ENCODE measurements around the gene GRAMD1B. TPM values are rescaled to one million over a fixed set of nuclear protein-coding genes. Genes with fewer than 3 reads are reported as not detected.
"Not testable (repeated sequence)": the region's sequence is repeated elsewhere in the genome, so short reads cannot be mapped to it uniquely, and the experiment has no call there.

Gene GRAMD1B
- total RNA-seq, 2 experiments from 2014 or later: 16.1 to 21.8 TPM

DNA sequence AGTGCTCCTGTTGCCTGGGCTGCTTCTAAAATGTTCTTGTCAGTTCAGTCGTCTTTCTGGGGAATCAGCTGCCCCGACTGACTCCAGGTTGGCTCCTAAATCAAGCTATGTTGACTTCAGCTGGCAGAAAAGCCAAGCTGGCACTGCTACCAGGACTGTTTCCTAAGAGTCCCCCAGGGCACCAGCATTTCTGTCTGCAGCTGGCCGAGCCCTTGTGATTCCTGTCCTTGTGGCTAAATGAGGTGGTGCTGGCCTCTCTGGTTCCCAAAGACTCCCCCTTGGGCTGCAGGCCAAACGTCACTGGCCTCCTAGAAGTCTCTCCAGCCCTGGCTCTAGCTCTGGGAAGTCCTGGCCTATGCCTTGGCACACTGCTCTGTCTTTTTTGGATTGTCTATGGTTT lies 31.1 kb downstream of the GRAMD1B start:
- Histone ChIP-seq H3K9me3 (ENCODE audit: control insufficient read depth in 1 of 2, insufficient read depth in 1 of 2, low read length in 2 of 2) (no peaks in the 10 kb centered on the region), H3K27me3 (ENCODE audit: control insufficient read depth in 1 of 2, insufficient read depth in 2 of 2, low read length in 2 of 2) (no peaks in the 10 kb centered on the region), H3K36me3 (ENCODE audit: insufficient read depth, low read length) (no peaks in the 10 kb centered on the region), H3K4me3 (ENCODE audit: low read length) (no peak overlapping the region), H3K27ac (ENCODE audit: low read depth in 1 of 2, low read length in 2 of 2) (no peak overlapping the region), H3K4me1 (ENCODE audit: insufficient read depth, low read length) (peaks cover 18% of the 10 kb centered on the region)
- H3K4me1 Mint-ChIP-seq (ENCODE audit: low read depth): peaks cover 23% of the 10 kb centered on the region
- no peak overlapping the region for H3K27ac Mint-ChIP-seq
- ChIA-PET CTCF (interaction anchor here (1.3 kb wide), 1 partner anchor 26 kb away, joined by 3 read pairs; no protein-coding TSS in a partner anchor), POLR2A (no interaction called here)
- TF ChIP-seq, protein P1, sequence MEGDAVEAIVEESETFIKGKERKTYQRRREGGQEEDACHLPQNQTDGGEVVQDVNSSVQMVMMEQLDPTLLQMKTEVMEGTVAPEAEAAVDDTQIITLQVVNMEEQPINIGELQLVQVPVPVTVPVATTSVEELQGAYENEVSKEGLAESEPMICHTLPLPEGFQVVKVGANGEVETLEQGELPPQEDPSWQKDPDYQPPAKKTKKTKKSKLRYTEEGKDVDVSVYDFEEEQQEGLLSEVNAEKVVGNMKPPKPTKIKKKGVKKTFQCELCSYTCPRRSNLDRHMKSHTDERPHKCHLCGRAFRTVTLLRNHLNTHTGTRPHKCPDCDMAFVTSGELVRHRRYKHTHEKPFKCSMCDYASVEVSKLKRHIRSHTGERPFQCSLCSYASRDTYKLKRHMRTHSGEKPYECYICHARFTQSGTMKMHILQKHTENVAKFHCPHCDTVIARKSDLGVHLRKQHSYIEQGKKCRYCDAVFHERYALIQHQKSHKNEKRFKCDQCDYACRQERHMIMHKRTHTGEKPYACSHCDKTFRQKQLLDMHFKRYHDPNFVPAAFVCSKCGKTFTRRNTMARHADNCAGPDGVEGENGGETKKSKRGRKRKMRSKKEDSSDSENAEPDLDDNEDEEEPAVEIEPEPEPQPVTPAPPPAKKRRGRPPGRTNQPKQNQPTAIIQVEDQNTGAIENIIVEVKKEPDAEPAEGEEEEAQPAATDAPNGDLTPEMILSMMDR (IDR thresholded peaks at IDR 0.05): no peak
- DNase-seq (no peak), ATAC-seq (ENCODE audit: poor library complexity) (no peak)
- intact Hi-C loops (cut with DNase I, micrococcal nuclease): no loop called here
- H3K36me3 Mint-ChIP-seq (ENCODE audit: low read depth): no peaks in the 10 kb centered on the region
- H3K27me3 Mint-ChIP-seq: no peaks in the 10 kb centered on the region
- no peak overlapping the region for H3K4me3 Mint-ChIP-seq
- no peaks in the 10 kb centered on the region for H3K9me3 Mint-ChIP-seq

GRCh38 chr11:123465667-123466066 lies 35.6 kb downstream of the GRAMD1B start:
- H3K27ac Mint-ChIP-seq; POLR2A ChIA-PET; H3K27me3 Mint-ChIP-seq; H3K9me3 ChIP-seq (ENCODE audit: control insufficient read depth in 1 of 2, insufficient read depth in 1 of 2, low read length in 2 of 2); H3K36me3 ChIP-seq (ENCODE audit: insufficient read depth, low read length); ATAC-seq (ENCODE audit: poor library complexity); H3K27me3 ChIP-seq (ENCODE audit: control insufficient read depth in 1 of 2, insufficient read depth in 2 of 2, low read length in 2 of 2); H3K9me3 Mint-ChIP-seq; intact Hi-C loops (cut with DNase I, micrococcal nuclease); H3K4me1 ChIP-seq (ENCODE audit: insufficient read depth, low read length); H3K4me3 Mint-ChIP-seq; H3K36me3 Mint-ChIP-seq (ENCODE audit: low read depth); H3K4me3 ChIP-seq (ENCODE audit: low read length); H3K4me1 Mint-ChIP-seq (ENCODE audit: low read depth); H3K27ac ChIP-seq (ENCODE audit: low read depth in 1 of 2, low read length in 2 of 2): not testable (repeated sequence)
- CTCF ChIA-PET: interaction anchor here (0.7 kb wide), 1 partner anchor 1888 kb away, joined by 4 read pairs; no protein-coding TSS in a partner anchor
- DNase-seq: peak in 2 of 14 experiments; percentile 24 to 27

GRCh38 chr11:123466172-123466571 lies 36.1 kb downstream of the GRAMD1B start:
- H3K4me1 Mint-ChIP-seq (ENCODE audit: low read depth); intact Hi-C loops (cut with DNase I, micrococcal nuclease); H3K4me3 Mint-ChIP-seq; POLR2A ChIA-PET; H3K27ac Mint-ChIP-seq; DNase-seq; H3K4me3 ChIP-seq (ENCODE audit: low read length); H3K36me3 Mint-ChIP-seq (ENCODE audit: low read depth); ATAC-seq (ENCODE audit: poor library complexity); H3K36me3 ChIP-seq (ENCODE audit: insufficient read depth, low read length); H3K9me3 Mint-ChIP-seq; H3K9me3 ChIP-seq (ENCODE audit: control insufficient read depth in 1 of 2, insufficient read depth in 1 of 2, low read length in 2 of 2); H3K27ac ChIP-seq (ENCODE audit: low read depth in 1 of 2, low read length in 2 of 2); H3K4me1 ChIP-seq (ENCODE audit: insufficient read depth, low read length); H3K27me3 ChIP-seq (ENCODE audit: control insufficient read depth in 1 of 2, insufficient read depth in 2 of 2, low read length in 2 of 2); H3K27me3 Mint-ChIP-seq: not testable (repeated sequence)
- CTCF ChIA-PET: interaction anchor here (0.7 to 1.1 kb wide), 2 partner anchors 59 to 1888 kb away, joined by 3 to 4 read pairs; no protein-coding TSS in a partner anchor

- Histone ChIP-seq H3K27me3 (ENCODE audit: control insufficient read depth in 1 of 2, insufficient read depth in 2 of 2, low read length in 2 of 2) (no peaks in the 10 kb centered on the region), H3K27ac (ENCODE audit: low read depth in 1 of 2, low read length in 2 of 2) (no peak overlapping the region), H3K4me3 (ENCODE audit: low read length) (no peak overlapping the region), H3K36me3 (ENCODE audit: insufficient read depth, low read length) (no peaks in the 10 kb centered on the region), H3K9me3 (ENCODE audit: control insufficient read depth in 1 of 2, insufficient read depth in 1 of 2, low read length in 2 of 2) (no peaks in the 10 kb centered on the region), H3K4me1 (ENCODE audit: insufficient read depth, low read length) (no peaks in the 10 kb centered on the region)
- ChIA-PET POLR2A (no interaction called here), CTCF (no interaction called here)
- Mint-ChIP-seq H3K27me3 (no peaks in the 10 kb centered on the region), H3K4me1 (ENCODE audit: low read depth) (no peaks in the 10 kb centered on the region), H3K27ac (no peak overlapping the region), H3K9me3 (no peaks in the 10 kb centered on the region), H3K4me3 (no peak overlapping the region), H3K36me3 (ENCODE audit: low read depth) (no peaks in the 10 kb centered on the region)
- intact Hi-C loops (cut with DNase I, micrococcal nuclease): no loop called here
- no peak for DNase-seq
- no peak for ATAC-seq (ENCODE audit: poor library complexity)
- TF ChIP-seq, protein P1 (IDR thresholded peaks at IDR 0.05): no peak
Measured at GRCh38 chr11:123469089-123469488, 39.0 kb downstream of the GRAMD1B start.

All from CD4-positive, alpha-beta T cell (primary cell).